ENCODE data around the gene PLEKHA5. TPM values are rescaled to one million over a fixed set of nuclear protein-coding genes. Genes with fewer than 3 reads are reported as not detected.

The PLEKHA5 gene
- total and polyA plus RNA-seq, 3 donors from 2014 or later = 22.4 to 37.5 (median 34.8) TPM

GRCh38 chr12:19284658-19285057 lies 155.1 kb downstream of the PLEKHA5 start:
- intact Hi-C loops (cut with DNase I; ENCODE audit: low total_unique reads) = no loop called here
- DNase-seq = no peak
- no peaks in the 10 kb centered on the region for H3K27me3 ChIP-seq
- TF ChIP-seq, protein P1, sequence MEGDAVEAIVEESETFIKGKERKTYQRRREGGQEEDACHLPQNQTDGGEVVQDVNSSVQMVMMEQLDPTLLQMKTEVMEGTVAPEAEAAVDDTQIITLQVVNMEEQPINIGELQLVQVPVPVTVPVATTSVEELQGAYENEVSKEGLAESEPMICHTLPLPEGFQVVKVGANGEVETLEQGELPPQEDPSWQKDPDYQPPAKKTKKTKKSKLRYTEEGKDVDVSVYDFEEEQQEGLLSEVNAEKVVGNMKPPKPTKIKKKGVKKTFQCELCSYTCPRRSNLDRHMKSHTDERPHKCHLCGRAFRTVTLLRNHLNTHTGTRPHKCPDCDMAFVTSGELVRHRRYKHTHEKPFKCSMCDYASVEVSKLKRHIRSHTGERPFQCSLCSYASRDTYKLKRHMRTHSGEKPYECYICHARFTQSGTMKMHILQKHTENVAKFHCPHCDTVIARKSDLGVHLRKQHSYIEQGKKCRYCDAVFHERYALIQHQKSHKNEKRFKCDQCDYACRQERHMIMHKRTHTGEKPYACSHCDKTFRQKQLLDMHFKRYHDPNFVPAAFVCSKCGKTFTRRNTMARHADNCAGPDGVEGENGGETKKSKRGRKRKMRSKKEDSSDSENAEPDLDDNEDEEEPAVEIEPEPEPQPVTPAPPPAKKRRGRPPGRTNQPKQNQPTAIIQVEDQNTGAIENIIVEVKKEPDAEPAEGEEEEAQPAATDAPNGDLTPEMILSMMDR (IDR thresholded peaks at IDR 0.05) = no peak
- no peak for TF ChIP-seq POLR2A (IDR thresholded peaks at IDR 0.05)
- H3K36me3 ChIP-seq (ENCODE audit: low read depth, missing control alignments) = no peaks in the 10 kb centered on the region
- WGBS, 2 donors = 78 to 82% methylated on average over 2 of the region's 2 CpGs
- no peak overlapping the region for H3K27ac ChIP-seq
- no peaks in the 10 kb centered on the region for H3K9me3 ChIP-seq
- no peak overlapping the region for H3K4me3 ChIP-seq
- H3K4me1 ChIP-seq = no peaks in the 10 kb centered on the region

GRCh38 chr12:19285793-19286448 lies 156.4 kb downstream of the PLEKHA5 start:
- Histone ChIP-seq H3K4me3 (no peak overlapping the region), H3K4me1 (no peaks in the 10 kb centered on the region), H3K9me3 (no peaks in the 10 kb centered on the region), H3K27me3 (no peaks in the 10 kb centered on the region), H3K36me3 (ENCODE audit: low read depth, missing control alignments) (no peaks in the 10 kb centered on the region), H3K27ac (no peak overlapping the region)
- TF ChIP-seq, protein P1 (IDR thresholded peaks at IDR 0.05) = no peak
- TF ChIP-seq POLR2A (IDR thresholded peaks at IDR 0.05) = no peak
- WGBS, 2 donors = 51 to 67% methylated on average over 6 of the region's 6 CpGs
- intact Hi-C loops (cut with DNase I; ENCODE audit: low total_unique reads) = no loop called here
- DNase-seq = no peak

- H3K4me1 ChIP-seq = no peaks in the 10 kb centered on the region
- no peaks in the 10 kb centered on the region for H3K27me3 ChIP-seq
- H3K4me3 ChIP-seq = no peak overlapping the region
- H3K27ac ChIP-seq = no peak overlapping the region
- intact Hi-C loops (cut with DNase I; ENCODE audit: low total_unique reads) = no loop called here
- no peaks in the 10 kb centered on the region for H3K36me3 ChIP-seq (ENCODE audit: low read depth, missing control alignments)
- no peaks in the 10 kb centered on the region for H3K9me3 ChIP-seq
- no peak for TF ChIP-seq POLR2A (IDR thresholded peaks at IDR 0.05)
- TF ChIP-seq, protein P1 (IDR thresholded peaks at IDR 0.05) = no peak
- WGBS, 2 donors = 62 to 74% methylated on average over 1 of the region's 1 CpG
- no peak for DNase-seq
Observed at GRCh38 chr12:19287302-19287701, 157.8 kb downstream of the PLEKHA5 start.

DNA sequence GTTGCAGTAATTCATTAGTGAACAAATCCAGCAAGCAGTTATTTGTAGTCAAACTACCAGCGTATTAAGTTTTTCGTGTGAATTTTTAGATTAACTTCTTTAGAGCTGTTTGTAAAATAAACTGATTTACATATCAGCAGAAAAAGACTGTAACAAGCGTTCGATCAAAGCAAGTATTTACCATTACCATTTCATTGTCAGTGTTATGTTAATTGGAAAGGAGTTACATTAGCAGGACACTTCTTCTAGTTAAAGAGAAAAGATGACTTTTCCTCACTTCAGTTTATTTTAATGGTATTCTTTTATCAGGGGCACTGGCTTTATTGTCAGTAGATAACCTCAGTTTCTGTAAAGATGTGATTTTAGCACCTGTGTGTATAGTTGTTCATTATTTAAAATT lies 158.6 kb downstream of the PLEKHA5 start:
- DNase-seq = no peak
- TF ChIP-seq, protein P1 (IDR thresholded peaks at IDR 0.05) = no peak
- no peak for TF ChIP-seq POLR2A (IDR thresholded peaks at IDR 0.05)
- WGBS, 2 donors = 86 to 90% methylated on average over 4 of the region's 4 CpGs
- no peaks in the 10 kb centered on the region for H3K4me1 ChIP-seq
- no peak overlapping the region for H3K4me3 ChIP-seq
- no peak overlapping the region for H3K27ac ChIP-seq
- H3K36me3 ChIP-seq (ENCODE audit: low read depth, missing control alignments) = no peaks in the 10 kb centered on the region
- no peaks in the 10 kb centered on the region for H3K9me3 ChIP-seq
- intact Hi-C loops (cut with DNase I; ENCODE audit: low total_unique reads) = no loop called here
- no peaks in the 10 kb centered on the region for H3K27me3 ChIP-seq

Data from testis (tissue), 3 donors.